Caco-2 (cell line): ENCODE measurements around the gene SEMA4D. TPM values are rescaled to one million over a fixed set of nuclear protein-coding genes. Genes with fewer than 3 reads are reported as not detected.

Source experiments
- BruUV-seq: library from RNA; stranded (reverse); fragments of 400-500 nt; replicated peaks from 2 replicates; lab custom pipeline; 2021; lab: Mats Ljungman, UMichigan
- CTCF ChIA-PET: fragments of 300-600 bp; sonication (Branson Sonifier 250); formaldehyde crosslinking; loops from one replicate; lab custom pipeline; 2022; ENCODE audit warnings: antibody characterized with exemption; lab: Charles Lee
- POLR2A ChIA-PET: fragments of 300-600 bp; sonication (Branson Sonifier 250); formaldehyde crosslinking; loops from one replicate; lab custom pipeline; 2022; ENCODE audit warnings: antibody characterized with exemption; lab: Charles Lee
- DNase-seq, 2 experiments: peaks; one replicate each; pipeline versions ENCODE4 v3.0.0 to v3.0.0-alpha.2; 2020 to 2022
- H3K27me3 ChIP-seq: replicated peaks from 2 replicates; pipeline ENCODE4 v1.6.0; 2011; ENCODE audit warnings: low read length; ENCODE audit not compliant: control insufficient read depth, insufficient read depth
- H3K36me3 ChIP-seq: 2 replicates; pipeline ENCODE4 v1.5.1; 2011; ENCODE audit warnings: low read length; ENCODE audit not compliant: control insufficient read depth, insufficient read depth
- H3K4me1 ChIP-seq: fragments of 250-450 bp; sonication (Bioruptor Pico); 2 replicates; pipeline ENCODE4 v1.5.1; 2020; ENCODE audit warnings: mild to moderate bottlenecking
- H3K4me3 ChIP-seq: 2 replicates; pipeline ENCODE4 v1.5.1; 2011; ENCODE audit warnings: low read depth, mild to moderate bottlenecking, control low read depth, low read length
- H3K9me3 ChIP-seq: fragments of 250-450 bp; sonication (Bioruptor Pico); 2 replicates; pipeline ENCODE4 v1.5.1; 2020; ENCODE audit warnings: mild to moderate bottlenecking, moderate library complexity
- H3K27ac Mint-ChIP-seq: one replicate; pipeline ENCODE4 v1.8.0; 2022; ENCODE audit warnings: mixed read lengths; ENCODE audit not compliant: unreplicated experiment
- H3K27me3 Mint-ChIP-seq: one replicate; pipeline ENCODE4 v1.8.0; 2022; ENCODE audit warnings: mixed read lengths; ENCODE audit not compliant: insufficient read depth, unreplicated experiment
- H3K36me3 Mint-ChIP-seq: one replicate; pipeline ENCODE4 v1.8.0; 2022; ENCODE audit warnings: mild to moderate bottlenecking, mixed read lengths; ENCODE audit not compliant: insufficient read depth, unreplicated experiment
- H3K4me1 Mint-ChIP-seq: one replicate; pipeline ENCODE4 v1.8.0; 2022; ENCODE audit warnings: low read depth, mixed read lengths; ENCODE audit not compliant: unreplicated experiment
- H3K4me3 Mint-ChIP-seq: one replicate; pipeline ENCODE4 v1.8.0; 2022; ENCODE audit warnings: mild to moderate bottlenecking, moderate library complexity, mixed read lengths; ENCODE audit not compliant: unreplicated experiment
- H3K9me3 Mint-ChIP-seq: one replicate; pipeline ENCODE4 v1.8.0; 2022; ENCODE audit warnings: mixed read lengths; ENCODE audit not compliant: unreplicated experiment
- CTCF ChIP-seq, 2 experiments: fragments of 200-600 bp in 1 of 2; IDR thresholded peaks; 1 replicate in 1 of 2; 2 replicates in 1 of 2; pipeline versions ENCODE4 v1.5.1 to v1.8.0; 2011 to 2022; ENCODE audit warnings: antibody characterized with exemption in 1 of 2, control low read depth in 1 of 2, inconsistent platforms in 1 of 2, low read depth in 1 of 2, low read length in 1 of 2, mild to moderate bottlenecking in 1 of 2, moderate library complexity in 1 of 2; ENCODE audit not compliant: insufficient read depth in 1 of 2, severe bottlenecking in 1 of 2, unreplicated experiment in 1 of 2
- intact Hi-C: fragments of 100-400 bp; cut with micrococcal nuclease; formaldehyde crosslinking; loops from one replicate; pipeline ENCODE4 v1.10.0; 2022; ENCODE audit not compliant: unreplicated experiment
- total RNA-seq: library from RNA; stranded (reverse); gene quantifications from 2 replicates; pipeline ENCODE4 v1.2.3, GENCODE V29; 2022

Gene SEMA4D
- total RNA-seq, 1 experiment from 2014 or later: 17.1 TPM

GRCh38 chr9:89350988-89351557, 146.8 kb downstream of the SEMA4D start:
- Histone ChIP-seq H3K4me1 (no peaks in the 10 kb centered on the region), H3K4me3 (no peak overlapping the region), H3K9me3 (no peaks in the 10 kb centered on the region), H3K27me3 (no peaks in the 10 kb centered on the region), H3K36me3 (no peaks in the 10 kb centered on the region)
- H3K4me1 Mint-ChIP-seq: peaks cover 6% of the 10 kb centered on the region
- peak in 1 of 2 experiments; percentile 26 for DNase-seq
- CTCF ChIA-PET: no interaction called here
- BruUV-seq: no TSS peak
- intact Hi-C loops: no loop called here
- no peak overlapping the region for H3K27ac Mint-ChIP-seq
- peaks cover 39% of the 10 kb centered on the region for H3K36me3 Mint-ChIP-seq
- no peaks in the 10 kb centered on the region for H3K9me3 Mint-ChIP-seq
- no peak for TF ChIP-seq CTCF (IDR thresholded peaks at IDR 0.05; ENCODE audit: insufficient read depth in 1 of 2, low read depth in 1 of 2, low read length in 1 of 2, severe bottlenecking in 1 of 2, unreplicated experiment in 1 of 2)
- no peak overlapping the region for H3K4me3 Mint-ChIP-seq
- POLR2A ChIA-PET: no interaction called here
- no peaks in the 10 kb centered on the region for H3K27me3 Mint-ChIP-seq

GRCh38 chr9:89349607-89350006, 148.3 kb downstream of the SEMA4D start:
- intact Hi-C loops: no loop called here
- no peaks in the 10 kb centered on the region for H3K27me3 Mint-ChIP-seq
- no peak overlapping the region for H3K4me3 ChIP-seq
- no peak overlapping the region for H3K27ac Mint-ChIP-seq
- H3K27me3 ChIP-seq: no peaks in the 10 kb centered on the region
- BruUV-seq: no TSS peak
- no peaks in the 10 kb centered on the region for H3K9me3 ChIP-seq
- peaks cover 44% of the 10 kb centered on the region for H3K36me3 Mint-ChIP-seq
- DNase-seq: no peak
- ChIA-PET CTCF (no interaction called here), POLR2A (no interaction called here)
- no peak overlapping the region for H3K4me3 Mint-ChIP-seq
- H3K4me1 Mint-ChIP-seq: peaks cover 6% of the 10 kb centered on the region
- H3K9me3 Mint-ChIP-seq: no peaks in the 10 kb centered on the region
- TF ChIP-seq CTCF (IDR thresholded peaks at IDR 0.05; ENCODE audit: insufficient read depth in 1 of 2, low read depth in 1 of 2, low read length in 1 of 2, severe bottlenecking in 1 of 2, unreplicated experiment in 1 of 2): no peak
- H3K4me1 ChIP-seq: no peaks in the 10 kb centered on the region
- no peaks in the 10 kb centered on the region for H3K36me3 ChIP-seq

- DNase-seq: no peak
- H3K36me3 ChIP-seq: no peaks in the 10 kb centered on the region
- Mint-ChIP-seq H3K27ac (no peak overlapping the region), H3K4me3 (no peak overlapping the region), H3K4me1 (peaks cover 6% of the 10 kb centered on the region), H3K27me3 (no peaks in the 10 kb centered on the region), H3K9me3 (no peaks in the 10 kb centered on the region), H3K36me3 (peaks cover 55% of the 10 kb centered on the region)
- intact Hi-C loops: no loop called here
- no peaks in the 10 kb centered on the region for H3K4me1 ChIP-seq
- no peak for TF ChIP-seq CTCF (IDR thresholded peaks at IDR 0.05; ENCODE audit: insufficient read depth in 1 of 2, low read depth in 1 of 2, low read length in 1 of 2, severe bottlenecking in 1 of 2, unreplicated experiment in 1 of 2)
- ChIA-PET CTCF (no interaction called here), POLR2A (no interaction called here)
- H3K9me3 ChIP-seq: no peaks in the 10 kb centered on the region
- H3K4me3 ChIP-seq: no peak overlapping the region
- H3K27me3 ChIP-seq: no peaks in the 10 kb centered on the region
- BruUV-seq: no TSS peak
These were observed 150.3 kb downstream of the SEMA4D start for GRCh38 chr9:89347651-89348050.
